Measurements from ENCODE around the gene THSD7B. TPM values are rescaled to one million over a fixed set of nuclear protein-coding genes. Genes with fewer than 3 reads are reported as not detected.
A peak's percentile ranks its signal among the peaks of the same experiment; 100 is the strongest.

THSD7B gene
- total and polyA plus RNA-seq, 2 experiments from 2014 or later: 0.86 to 3.8 TPM

DNA sequence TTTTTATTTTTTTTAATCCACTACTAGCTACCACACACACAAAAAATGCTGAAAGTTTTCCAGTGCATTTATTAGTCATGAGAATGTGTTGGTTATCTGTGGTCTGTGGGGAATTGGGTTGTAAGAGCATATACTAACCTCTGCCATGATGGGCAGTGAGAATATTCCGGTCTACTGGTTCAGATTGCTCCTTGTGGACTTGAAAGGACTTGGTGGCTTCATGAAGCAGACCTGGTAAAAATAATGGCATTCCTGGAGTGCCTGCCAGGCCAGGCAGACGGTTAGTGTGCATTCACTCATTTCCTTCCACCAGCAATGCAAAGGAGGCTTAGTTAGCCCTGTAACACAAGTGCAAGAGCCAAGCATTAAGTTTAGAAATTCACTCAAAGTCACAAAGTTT lies 150.8 kb downstream of the THSD7B start:
- ATAC-seq: no peak
- TF ChIP-seq CTCF (conservative IDR thresholded peaks at IDR 0.05; ENCODE audit: low read depth in 2 of 2) (no peak), EZH2 (IDR thresholded peaks at IDR 0.05; ENCODE audit: low read depth, unreplicated experiment) (no peak), ZNF331 (CRISPR knock-in tag; IDR thresholded peaks at IDR 0.05; ENCODE audit: low read depth) (no peak), NANOG (IDR thresholded peaks at IDR 0.05; ENCODE audit: borderline replicate concordance) (no peak)
- no peak overlapping the region for H3K4me3 Mint-ChIP-seq
- H3K36me3 ChIP-seq (ENCODE audit: insufficient read depth): no peaks in the 10 kb centered on the region
- no peak overlapping the region for H3K27ac Mint-ChIP-seq
- H3K4me1 Mint-ChIP-seq: peaks cover 3% of the 10 kb centered on the region; the same call in 1 of the 3 replicates
- H3K27me3 Mint-ChIP-seq (ENCODE audit: insufficient read depth, low read depth, poor library complexity): no peaks in the 10 kb centered on the region
- H3K27ac ChIP-seq (ENCODE audit: low read depth): no peak overlapping the region
- no peaks in the 10 kb centered on the region for H3K79me2 ChIP-seq (replicated peaks; ENCODE audit: insufficient read depth)
- no peak overlapping the region for H2AFZ ChIP-seq
- H3K27me3 ChIP-seq (ENCODE audit: insufficient read depth): no peaks in the 10 kb centered on the region
- no peaks in the 10 kb centered on the region for H4K20me1 ChIP-seq (replicated peaks; ENCODE audit: insufficient read depth)
- peaks cover 6% of the 10 kb centered on the region; the same call in 1 of the 2 replicates for H3K4me1 ChIP-seq (ENCODE audit: insufficient read depth)
- H3F3A ChIP-seq (replicated peaks; ENCODE audit: low read depth): no peaks in the 10 kb centered on the region
- peaks cover 31% of the 10 kb centered on the region for H3K9me3 Mint-ChIP-seq
- H3K9me2 ChIP-seq (ENCODE audit: insufficient read depth): no peaks in the 10 kb centered on the region
- no peak overlapping the region for H3K4me2 ChIP-seq
- no peak overlapping the region for H3K4me3 ChIP-seq
- H3K36me3 Mint-ChIP-seq (ENCODE audit: low read depth): peaks cover 30% of the 10 kb centered on the region
- no peak for DNase-seq (ENCODE audit: low spot score)

GRCh38 chr2:136917411-136917881 lies 152.1 kb downstream of the THSD7B start:
- peaks cover 3% of the 10 kb centered on the region; the same call in 1 of the 3 replicates for H3K4me1 Mint-ChIP-seq
- no peak overlapping the region for H3K27ac ChIP-seq (ENCODE audit: low read depth)

More at GRCh38 chr2:136917411-136917881, 152.1 kb downstream of the THSD7B start:
- Mint-ChIP-seq H3K9me3 (peaks cover 32% of the 10 kb centered on the region), H3K4me3 (no peak overlapping the region), H3K36me3 (ENCODE audit: low read depth) (peaks cover 28% of the 10 kb centered on the region), H3K27ac (no peak overlapping the region), H3K27me3 (ENCODE audit: insufficient read depth, low read depth, poor library complexity) (no peaks in the 10 kb centered on the region)
- no peak overlapping the region for H2AFZ ChIP-seq
- H4K20me1 ChIP-seq (replicated peaks; ENCODE audit: insufficient read depth): no peaks in the 10 kb centered on the region
- H3K4me1 ChIP-seq (ENCODE audit: insufficient read depth): peaks cover 6% of the 10 kb centered on the region; the same call in 1 of the 2 replicates
- no peak overlapping the region for H3K4me3 ChIP-seq
- no peaks in the 10 kb centered on the region for H3K79me2 ChIP-seq (replicated peaks; ENCODE audit: insufficient read depth)
- H3F3A ChIP-seq (replicated peaks; ENCODE audit: low read depth): no peaks in the 10 kb centered on the region
- ATAC-seq (no peak), DNase-seq (ENCODE audit: low spot score) (peak; percentile 29)
- TF ChIP-seq ZNF331 (CRISPR knock-in tag; IDR thresholded peaks at IDR 0.05; ENCODE audit: low read depth): no peak
- TF ChIP-seq CTCF (conservative IDR thresholded peaks at IDR 0.05; ENCODE audit: low read depth in 2 of 2): no peak
- TF ChIP-seq ETS1 (IDR thresholded peaks at IDR 0.05): no peak
- no peak for TF ChIP-seq EZH2 (IDR thresholded peaks at IDR 0.05; ENCODE audit: low read depth, unreplicated experiment)
- no peak for TF ChIP-seq JUNB (IDR thresholded peaks at IDR 0.05; ENCODE audit: unreplicated experiment)
- no peaks in the 10 kb centered on the region for H3K9me2 ChIP-seq (ENCODE audit: insufficient read depth)
- no peak overlapping the region for H3K4me2 ChIP-seq
- no peaks in the 10 kb centered on the region for H3K36me3 ChIP-seq (ENCODE audit: insufficient read depth)
- H3K27me3 ChIP-seq (ENCODE audit: insufficient read depth): no peaks in the 10 kb centered on the region
